Measurements from ENCODE around the gene E2F6. TPM values are rescaled to one million over a fixed set of nuclear protein-coding genes. Genes with fewer than 3 reads are reported as not detected.

The E2F6 gene
- total and polyA plus RNA-seq, 4 donors = 3.5 to 7.7 (median 4.8) TPM

- H3K27me3 ChIP-seq (ENCODE audit: control insufficient read depth in 4 of 4, insufficient read depth in 4 of 4, low read length in 3 of 4) = no peaks in the 10 kb centered on the region
- H3K9me3 ChIP-seq (ENCODE audit: control insufficient read depth in 4 of 4, low read length in 3 of 4) = no peaks in the 10 kb centered on the region
- H3K9ac ChIP-seq (ENCODE audit: low read depth in 1 of 2, low read length in 2 of 2) = no peak overlapping the region
- no peak for DNase-seq (ENCODE audit: low spot score)
- H3K4me1 ChIP-seq (ENCODE audit: control insufficient read depth in 4 of 4, insufficient read depth in 4 of 4, low read length in 3 of 4) = peaks cover 0 to 16% (median 6%) of the 10 kb centered on the region in 4 donors
- H3K36me3 ChIP-seq (ENCODE audit: control insufficient read depth in 4 of 4, insufficient read depth in 3 of 4, low read depth in 1 of 4, low read length in 3 of 4) = no peaks in the 10 kb centered on the region
- 81% methylated on average over 7 of the region's 7 CpGs for WGBS
- H3K27ac ChIP-seq (ENCODE audit: low read depth in 1 of 2, low read length in 2 of 2) = no peak overlapping the region
- peak overlapping the region in 1 of 3 donors; percentile 85 for H3K4me3 ChIP-seq (ENCODE audit: low read depth in 1 of 3, low read length in 3 of 3)
- TF ChIP-seq ATF3 (IDR thresholded peaks at IDR 0.05) = no peak
Observed at GRCh38 chr2:11483806-11484617, 18.1 kb upstream of the E2F6 start.

DNA sequence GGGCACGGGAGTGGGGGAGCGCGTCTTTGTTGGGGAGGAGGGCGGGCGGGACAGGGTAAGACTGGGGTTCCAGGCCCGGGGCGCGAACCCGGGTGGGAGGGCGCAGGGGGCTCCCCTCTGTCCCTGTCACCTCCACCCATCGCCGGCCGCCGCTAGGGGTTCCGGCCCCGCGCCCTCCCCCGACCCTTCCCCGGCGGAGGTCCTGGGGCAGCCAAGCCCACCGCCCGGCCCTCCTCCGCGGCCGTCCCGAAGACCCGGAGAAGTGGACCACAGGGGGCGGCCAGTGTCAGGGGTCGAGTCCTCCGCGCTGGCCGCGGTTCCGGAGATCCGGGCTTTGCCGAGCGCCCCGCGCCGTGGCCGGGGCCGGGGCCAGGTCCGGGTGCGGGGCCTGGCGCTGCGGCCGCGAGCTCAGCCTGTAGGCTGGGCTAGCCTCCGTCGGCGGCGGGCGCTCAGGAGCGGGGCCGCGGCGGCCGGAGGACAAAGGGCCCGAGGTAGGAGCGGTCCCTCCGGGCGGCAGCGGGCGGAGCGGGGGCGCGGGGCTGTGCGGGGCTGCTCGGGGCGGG lies 16.6 kb upstream of the E2F6 start:
- 5% methylated on average over 70 of the region's 70 CpGs for WGBS
- no peak for TF ChIP-seq REST (IDR thresholded peaks at IDR 0.05)
- no peak for TF ChIP-seq YY1 (IDR thresholded peaks at IDR 0.05)
- TF ChIP-seq CTCF (IDR thresholded peaks at IDR 0.05; ENCODE audit: low read depth, low read length, missing input control) = no peak
- no peak for TF ChIP-seq GABPA (IDR thresholded peaks at IDR 0.05 in 1 of 2, conservative IDR thresholded peaks at IDR 0.05 in 1 of 2)
- TF ChIP-seq NR2F2 (IDR thresholded peaks at IDR 0.05) = no peak
- no peak for TF ChIP-seq FOXA2 (IDR thresholded peaks at IDR 0.05)
- TF ChIP-seq ATF3 (IDR thresholded peaks at IDR 0.05) = no peak
- TF ChIP-seq, protein P1, sequence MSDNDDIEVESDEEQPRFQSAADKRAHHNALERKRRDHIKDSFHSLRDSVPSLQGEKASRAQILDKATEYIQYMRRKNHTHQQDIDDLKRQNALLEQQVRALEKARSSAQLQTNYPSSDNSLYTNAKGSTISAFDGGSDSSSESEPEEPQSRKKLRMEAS (IDR thresholded peaks at IDR 0.05) = no peak
- TF ChIP-seq SP1 (IDR thresholded peaks at IDR 0.05) = no peak
- TF ChIP-seq, protein P2, sequence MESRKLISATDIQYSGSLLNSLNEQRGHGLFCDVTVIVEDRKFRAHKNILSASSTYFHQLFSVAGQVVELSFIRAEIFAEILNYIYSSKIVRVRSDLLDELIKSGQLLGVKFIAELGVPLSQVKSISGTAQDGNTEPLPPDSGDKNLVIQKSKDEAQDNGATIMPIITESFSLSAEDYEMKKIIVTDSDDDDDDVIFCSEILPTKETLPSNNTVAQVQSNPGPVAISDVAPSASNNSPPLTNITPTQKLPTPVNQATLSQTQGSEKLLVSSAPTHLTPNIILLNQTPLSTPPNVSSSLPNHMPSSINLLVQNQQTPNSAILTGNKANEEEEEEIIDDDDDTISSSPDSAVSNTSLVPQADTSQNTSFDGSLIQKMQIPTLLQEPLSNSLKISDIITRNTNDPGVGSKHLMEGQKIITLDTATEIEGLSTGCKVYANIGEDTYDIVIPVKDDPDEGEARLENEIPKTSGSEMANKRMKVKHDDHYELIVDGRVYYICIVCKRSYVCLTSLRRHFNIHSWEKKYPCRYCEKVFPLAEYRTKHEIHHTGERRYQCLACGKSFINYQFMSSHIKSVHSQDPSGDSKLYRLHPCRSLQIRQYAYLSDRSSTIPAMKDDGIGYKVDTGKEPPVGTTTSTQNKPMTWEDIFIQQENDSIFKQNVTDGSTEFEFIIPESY (IDR thresholded peaks at IDR 0.05) = no peak
- TF ChIP-seq JUND (IDR thresholded peaks at IDR 0.05) = no peak
- no peak overlapping the region for H3K9ac ChIP-seq (ENCODE audit: low read depth in 1 of 2, low read length in 2 of 2)
- no peaks in the 10 kb centered on the region for H3K9me3 ChIP-seq (ENCODE audit: control insufficient read depth in 4 of 4, low read length in 3 of 4)
- DNase-seq (ENCODE audit: low spot score) = peak; percentile 57
- no peaks in the 10 kb centered on the region for H3K27me3 ChIP-seq (ENCODE audit: control insufficient read depth in 4 of 4, insufficient read depth in 4 of 4, low read length in 3 of 4)
- no peak overlapping the region for H3K27ac ChIP-seq (ENCODE audit: low read depth in 1 of 2, low read length in 2 of 2)
- H3K4me1 ChIP-seq (ENCODE audit: control insufficient read depth in 4 of 4, insufficient read depth in 4 of 4, low read length in 3 of 4) = peaks cover 0 to 16% (median 6%) of the 10 kb centered on the region in 4 donors
- H3K36me3 ChIP-seq (ENCODE audit: control insufficient read depth in 4 of 4, insufficient read depth in 3 of 4, low read depth in 1 of 4, low read length in 3 of 4) = no peaks in the 10 kb centered on the region
- H3K4me3 ChIP-seq (ENCODE audit: low read depth in 1 of 3, low read length in 3 of 3) = peak overlapping the region in 2 of 3 donors; percentile 51 to 85
